ENCODE results near the gene ADGRG7.
"Not testable (repeated sequence)": the region's sequence is repeated elsewhere in the genome, so short reads cannot be mapped to it uniquely, and the experiment has no call there.

Gene ADGRG7

DNA sequence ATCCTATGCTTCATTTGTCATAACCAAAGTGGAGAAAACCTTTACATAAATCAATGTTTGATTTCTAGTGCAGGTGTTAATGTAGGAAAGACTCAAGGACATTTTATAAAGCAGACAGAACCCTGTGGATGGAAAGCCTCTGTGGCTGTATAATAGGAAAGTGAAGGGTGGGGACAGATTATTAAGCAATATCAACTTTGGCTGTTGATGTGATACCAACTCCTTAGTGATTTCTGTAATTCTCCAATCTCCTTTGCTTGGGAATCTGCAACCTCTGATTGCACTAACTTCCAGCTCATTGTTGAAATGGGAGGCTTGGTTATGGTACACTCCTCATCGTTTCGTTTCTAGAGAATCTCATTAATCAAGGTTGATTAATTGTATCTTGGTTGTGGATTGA is 29.3 kb upstream of the ADGRG7 start:
- no peaks in the 10 kb centered on the region for H3K27me3 ChIP-seq (ENCODE audit: low read depth, low read length)
- H3K27ac ChIP-seq (ENCODE audit: low read length) = no peak overlapping the region
- no peaks in the 10 kb centered on the region for H3K4me1 ChIP-seq (ENCODE audit: control insufficient read depth in 1 of 2, insufficient read depth in 2 of 2, low read length in 2 of 2)
- no peak overlapping the region for H3K4me3 ChIP-seq (ENCODE audit: low read depth in 1 of 2, low read length in 2 of 2)
- no peaks in the 10 kb centered on the region for H3K9me3 ChIP-seq (ENCODE audit: control insufficient read depth in 1 of 2, low read length in 2 of 2)
- H3K36me3 ChIP-seq (ENCODE audit: control insufficient read depth in 1 of 2, insufficient read depth in 2 of 2, low read length in 2 of 2) = no peaks in the 10 kb centered on the region

DNA sequence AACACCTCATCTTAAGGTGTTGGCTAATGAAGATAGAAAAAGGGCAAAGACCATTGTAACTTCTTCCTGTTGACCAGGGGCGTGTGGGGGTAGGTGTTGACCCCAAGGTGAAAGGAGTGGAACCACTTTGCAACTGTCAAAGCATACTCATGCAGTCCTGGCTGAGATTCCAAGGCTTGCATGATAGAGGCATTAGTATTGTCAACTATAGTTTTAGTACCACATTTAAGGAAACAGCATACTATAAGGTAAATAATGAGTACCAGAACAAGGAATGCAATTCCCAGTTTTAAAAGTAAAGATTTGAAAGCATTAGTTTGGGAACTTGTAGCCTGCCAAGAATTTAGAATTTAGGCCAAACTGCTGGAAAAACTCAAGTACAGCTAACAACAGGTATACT is 27.8 kb upstream of the ADGRG7 start:
- Histone ChIP-seq H3K36me3 (ENCODE audit: control insufficient read depth in 1 of 2, insufficient read depth in 2 of 2, low read length in 2 of 2) (no peaks in the 10 kb centered on the region), H3K27ac (ENCODE audit: low read length) (no peak overlapping the region), H3K4me1 (ENCODE audit: control insufficient read depth in 1 of 2, insufficient read depth in 2 of 2, low read length in 2 of 2) (no peaks in the 10 kb centered on the region)

GRCh38 chr3:100582157-100582556 is 27.2 kb upstream of the ADGRG7 start:
- H3K9me3 ChIP-seq (ENCODE audit: control insufficient read depth in 1 of 2, low read length in 2 of 2); H3K36me3 ChIP-seq (ENCODE audit: control insufficient read depth in 1 of 2, insufficient read depth in 2 of 2, low read length in 2 of 2); H3K4me3 ChIP-seq (ENCODE audit: low read depth in 1 of 2, low read length in 2 of 2); H3K27me3 ChIP-seq (ENCODE audit: low read depth, low read length); H3K4me1 ChIP-seq (ENCODE audit: control insufficient read depth in 1 of 2, insufficient read depth in 2 of 2, low read length in 2 of 2); H3K27ac ChIP-seq (ENCODE audit: low read length): not testable (repeated sequence)

More for the DNA sequence above, 27.8 kb upstream of the ADGRG7 start:
- H3K27me3 ChIP-seq (ENCODE audit: low read depth, low read length) = no peaks in the 10 kb centered on the region
- no peaks in the 10 kb centered on the region for H3K9me3 ChIP-seq (ENCODE audit: control insufficient read depth in 1 of 2, low read length in 2 of 2)
- H3K4me3 ChIP-seq (ENCODE audit: low read depth in 1 of 2, low read length in 2 of 2) = no peak overlapping the region

- H3K27me3 ChIP-seq (ENCODE audit: low read depth, low read length) = no peaks in the 10 kb centered on the region
- H3K27ac ChIP-seq (ENCODE audit: low read length) = no peak overlapping the region
- no peaks in the 10 kb centered on the region for H3K36me3 ChIP-seq (ENCODE audit: control insufficient read depth in 1 of 2, insufficient read depth in 2 of 2, low read length in 2 of 2)
- no peaks in the 10 kb centered on the region for H3K4me1 ChIP-seq (ENCODE audit: control insufficient read depth in 1 of 2, insufficient read depth in 2 of 2, low read length in 2 of 2)
- no peaks in the 10 kb centered on the region for H3K9me3 ChIP-seq (ENCODE audit: control insufficient read depth in 1 of 2, low read length in 2 of 2)
- no peak overlapping the region for H3K4me3 ChIP-seq (ENCODE audit: low read depth in 1 of 2, low read length in 2 of 2)
Observed at GRCh38 chr3:100584101-100584660, 25.2 kb upstream of the ADGRG7 start.

DNA sequence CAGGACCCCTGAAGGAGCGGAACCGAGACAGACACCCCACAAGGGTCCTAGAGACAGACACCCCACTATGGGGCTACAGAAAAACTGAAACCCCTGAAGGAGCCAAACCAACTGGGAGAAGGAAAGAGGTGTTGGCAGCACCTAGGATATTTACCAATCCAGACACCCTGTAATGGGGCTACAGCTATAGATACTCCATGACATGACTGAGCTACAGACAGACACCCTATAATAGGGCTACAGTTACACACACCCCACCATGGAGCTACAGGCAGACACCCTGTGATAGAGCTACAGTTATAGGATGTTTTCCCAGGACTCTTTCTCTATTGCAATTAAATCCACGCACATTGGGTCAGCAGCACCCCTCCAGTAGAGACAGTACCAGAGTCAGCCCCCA is 22.6 kb upstream of the ADGRG7 start:
- Histone ChIP-seq H3K4me3 (ENCODE audit: low read depth in 1 of 2, low read length in 2 of 2) (no peak overlapping the region), H3K27ac (ENCODE audit: low read length) (no peak overlapping the region)

GRCh38 chr3:100588251-100588650 is 21.1 kb upstream of the ADGRG7 start:
- Histone ChIP-seq H3K27ac (ENCODE audit: low read length) (no peak overlapping the region), H3K27me3 (ENCODE audit: low read depth, low read length) (no peaks in the 10 kb centered on the region), H3K4me3 (ENCODE audit: low read depth in 1 of 2, low read length in 2 of 2) (no peak overlapping the region), H3K36me3 (ENCODE audit: control insufficient read depth in 1 of 2, insufficient read depth in 2 of 2, low read length in 2 of 2) (no peaks in the 10 kb centered on the region), H3K9me3 (ENCODE audit: control insufficient read depth in 1 of 2, low read length in 2 of 2) (no peaks in the 10 kb centered on the region), H3K4me1 (ENCODE audit: control insufficient read depth in 1 of 2, insufficient read depth in 2 of 2, low read length in 2 of 2) (peaks cover 0 to 4% of the 10 kb centered on the region in 2 donors)

More for the DNA sequence above, 22.6 kb upstream of the ADGRG7 start:
- Histone ChIP-seq H3K9me3 (ENCODE audit: control insufficient read depth in 1 of 2, low read length in 2 of 2) (no peaks in the 10 kb centered on the region), H3K4me1 (ENCODE audit: control insufficient read depth in 1 of 2, insufficient read depth in 2 of 2, low read length in 2 of 2) (peaks cover 0 to 4% of the 10 kb centered on the region in 2 donors), H3K36me3 (ENCODE audit: control insufficient read depth in 1 of 2, insufficient read depth in 2 of 2, low read length in 2 of 2) (no peaks in the 10 kb centered on the region), H3K27me3 (ENCODE audit: low read depth, low read length) (no peaks in the 10 kb centered on the region)

GRCh38 chr3:100590114-100590839 is 19.1 kb upstream of the ADGRG7 start:
- no peaks in the 10 kb centered on the region for H3K36me3 ChIP-seq (ENCODE audit: control insufficient read depth in 1 of 2, insufficient read depth in 2 of 2, low read length in 2 of 2)
- H3K9me3 ChIP-seq (ENCODE audit: control insufficient read depth in 1 of 2, low read length in 2 of 2) = no peaks in the 10 kb centered on the region
- peak overlapping the region in 1 of 2 donors; percentile 17 for H3K4me3 ChIP-seq (ENCODE audit: low read depth in 1 of 2, low read length in 2 of 2)
- no peak overlapping the region for H3K27ac ChIP-seq (ENCODE audit: low read length)
- peaks cover 0 to 4% of the 10 kb centered on the region in 2 donors for H3K4me1 ChIP-seq (ENCODE audit: control insufficient read depth in 1 of 2, insufficient read depth in 2 of 2, low read length in 2 of 2)
- no peaks in the 10 kb centered on the region for H3K27me3 ChIP-seq (ENCODE audit: low read depth, low read length)

- H3K27me3 ChIP-seq (ENCODE audit: low read depth, low read length) = no peaks in the 10 kb centered on the region
- no peaks in the 10 kb centered on the region for H3K9me3 ChIP-seq (ENCODE audit: control insufficient read depth in 1 of 2, low read length in 2 of 2)
- peaks cover 0 to 4% of the 10 kb centered on the region in 2 donors for H3K4me1 ChIP-seq (ENCODE audit: control insufficient read depth in 1 of 2, insufficient read depth in 2 of 2, low read length in 2 of 2)
- H3K4me3 ChIP-seq (ENCODE audit: low read depth in 1 of 2, low read length in 2 of 2) = no peak overlapping the region
- no peaks in the 10 kb centered on the region for H3K36me3 ChIP-seq (ENCODE audit: control insufficient read depth in 1 of 2, insufficient read depth in 2 of 2, low read length in 2 of 2)
- no peak overlapping the region for H3K27ac ChIP-seq (ENCODE audit: low read length)
Observed at GRCh38 chr3:100590840-100591147, 18.6 kb upstream of the ADGRG7 start.

GRCh38 chr3:100591411-100591810 is 18.0 kb upstream of the ADGRG7 start:
- Histone ChIP-seq H3K9me3 (ENCODE audit: control insufficient read depth in 1 of 2, low read length in 2 of 2) (no peaks in the 10 kb centered on the region), H3K27me3 (ENCODE audit: low read depth, low read length) (no peaks in the 10 kb centered on the region), H3K36me3 (ENCODE audit: control insufficient read depth in 1 of 2, insufficient read depth in 2 of 2, low read length in 2 of 2) (no peaks in the 10 kb centered on the region), H3K4me1 (ENCODE audit: control insufficient read depth in 1 of 2, insufficient read depth in 2 of 2, low read length in 2 of 2) (peaks cover 0 to 4% of the 10 kb centered on the region in 2 donors), H3K27ac (ENCODE audit: low read length) (no peak overlapping the region), H3K4me3 (ENCODE audit: low read depth in 1 of 2, low read length in 2 of 2) (no peak overlapping the region)

DNA sequence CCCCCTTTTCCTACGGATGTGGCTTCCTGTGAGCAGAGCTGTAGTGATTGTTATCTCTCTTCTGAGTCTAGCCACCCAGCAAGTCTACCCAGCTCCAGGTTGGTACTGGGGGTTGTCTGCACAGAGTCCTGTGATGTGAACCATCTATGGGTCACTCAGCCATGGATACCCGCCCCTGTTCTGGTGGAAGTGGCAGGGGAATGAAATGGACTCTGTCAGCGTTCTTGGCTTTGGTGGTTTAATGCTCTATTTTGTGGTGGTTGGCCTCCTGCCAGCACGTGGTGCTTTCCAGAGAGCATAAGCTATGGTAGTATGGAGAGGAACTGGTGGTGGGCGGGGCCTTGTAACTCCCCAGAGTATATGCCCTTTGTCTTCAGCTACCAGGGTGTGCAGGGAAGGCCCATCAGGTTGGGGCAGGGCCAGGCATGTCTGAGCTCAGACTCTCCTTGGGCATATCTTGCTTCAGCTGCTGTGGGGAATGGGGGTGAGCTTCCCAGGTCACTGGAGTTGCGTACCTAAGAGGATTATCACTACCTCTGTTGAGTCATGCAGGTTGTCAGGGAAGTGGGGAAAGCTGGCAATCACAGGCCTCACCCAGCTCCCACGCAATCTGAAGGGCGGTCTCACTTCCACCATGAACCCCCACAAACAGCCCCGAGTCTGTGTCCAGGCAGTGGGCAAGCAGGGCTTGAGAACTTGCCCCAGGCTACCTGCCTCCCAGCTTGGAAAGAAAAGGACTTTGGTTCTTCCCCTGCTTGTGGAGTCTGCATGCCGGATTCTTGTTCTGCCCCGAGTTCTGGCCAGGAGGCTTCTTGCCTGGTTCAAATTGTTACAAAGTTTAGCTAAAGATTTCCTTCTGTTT is 9.0 kb upstream of the ADGRG7 start:
- no peaks in the 10 kb centered on the region for H3K9me3 ChIP-seq (ENCODE audit: control insufficient read depth in 1 of 2, low read length in 2 of 2)
- no peak overlapping the region for H3K4me3 ChIP-seq (ENCODE audit: low read depth in 1 of 2, low read length in 2 of 2)
- peaks cover 5% of the 10 kb centered on the region in 2 donors for H3K4me1 ChIP-seq (ENCODE audit: control insufficient read depth in 1 of 2, insufficient read depth in 2 of 2, low read length in 2 of 2)
- no peak overlapping the region for H3K27ac ChIP-seq (ENCODE audit: low read length)
- H3K27me3 ChIP-seq (ENCODE audit: low read depth, low read length) = no peaks in the 10 kb centered on the region
- no peaks in the 10 kb centered on the region for H3K36me3 ChIP-seq (ENCODE audit: control insufficient read depth in 1 of 2, insufficient read depth in 2 of 2, low read length in 2 of 2)

Measured in muscle layer of duodenum (tissue), 2 donors.